Nephron progenitor cell (in vitro differentiated cells): Measurements from ENCODE around the gene CCDC191.

Source experiments
- DNase-seq: peaks from one replicate; pipeline ENCODE4 v3.0.0; 2021
- H3K27ac Mint-ChIP-seq: 2 replicates; pipeline ENCODE4 v1.8.0; 2021; ENCODE audit warnings: mild to moderate bottlenecking, moderate library complexity, mixed read lengths
- H3K27me3 Mint-ChIP-seq: 2 replicates; pipeline ENCODE4 v1.8.0; 2021; ENCODE audit warnings: mild to moderate bottlenecking, low read depth, mixed read lengths; ENCODE audit not compliant: poor library complexity
- H3K36me3 Mint-ChIP-seq: 2 replicates; pipeline ENCODE4 v1.8.0; 2021; ENCODE audit warnings: low read depth, mixed read lengths
- H3K4me1 Mint-ChIP-seq: 2 replicates; pipeline ENCODE4 v1.8.0; 2021; ENCODE audit warnings: mixed read lengths
- H3K4me3 Mint-ChIP-seq: 2 replicates; pipeline ENCODE4 v1.8.0; 2021; ENCODE audit warnings: mild to moderate bottlenecking, moderate library complexity, mixed read lengths
- H3K9me3 Mint-ChIP-seq: 2 replicates; pipeline ENCODE4 v1.8.0; 2021; ENCODE audit warnings: mild to moderate bottlenecking, moderate library complexity, mixed read lengths
- CTCF ChIP-seq: fragments of 200-600 bp; sonication (generic); IDR thresholded peaks from 2 replicates; pipeline ENCODE4 v1.5.0; 2021; ENCODE audit warnings: antibody characterized with exemption

Gene CCDC191

GRCh38 chr3:113927556-113927955 is 128.8 kb downstream of the CCDC191 start:
- H3K4me3 Mint-ChIP-seq, result no peak overlapping the region
- no peaks in the 10 kb centered on the region for H3K4me1 Mint-ChIP-seq
- H3K27ac Mint-ChIP-seq, result no peak overlapping the region
- H3K36me3 Mint-ChIP-seq, result peaks cover 7% of the 10 kb centered on the region
- H3K27me3 Mint-ChIP-seq, result peaks cover 15% of the 10 kb centered on the region
- no peak for DNase-seq
- peaks cover 22% of the 10 kb centered on the region for H3K9me3 Mint-ChIP-seq
- no peak for TF ChIP-seq CTCF

- Mint-ChIP-seq H3K4me1 (no peaks in the 10 kb centered on the region), H3K27me3 (peaks cover 9% of the 10 kb centered on the region), H3K4me3 (no peak overlapping the region), H3K27ac (no peak overlapping the region), H3K9me3 (no peaks in the 10 kb centered on the region), H3K36me3 (no peaks in the 10 kb centered on the region)
- no peak for DNase-seq
- TF ChIP-seq CTCF, result no peak
Observed at GRCh38 chr3:113914646-113915045, 141.7 kb downstream of the CCDC191 start.
